Fibroblast of peridontal ligament (primary cell): ENCODE measurements around the gene ANKRD65.
A peak's percentile ranks its signal among the peaks of the same experiment; 100 is the strongest.
"Not testable (repeated sequence)": the region's sequence is repeated elsewhere in the genome, so short reads cannot be mapped to it uniquely, and the experiment has no call there.

Source experiments
- DNase-seq: peaks from one replicate; pipeline ENCODE4 v3.0.0-alpha.2; 2010; ENCODE audit errors: extremely low read depth

Gene ANKRD65

DNA sequence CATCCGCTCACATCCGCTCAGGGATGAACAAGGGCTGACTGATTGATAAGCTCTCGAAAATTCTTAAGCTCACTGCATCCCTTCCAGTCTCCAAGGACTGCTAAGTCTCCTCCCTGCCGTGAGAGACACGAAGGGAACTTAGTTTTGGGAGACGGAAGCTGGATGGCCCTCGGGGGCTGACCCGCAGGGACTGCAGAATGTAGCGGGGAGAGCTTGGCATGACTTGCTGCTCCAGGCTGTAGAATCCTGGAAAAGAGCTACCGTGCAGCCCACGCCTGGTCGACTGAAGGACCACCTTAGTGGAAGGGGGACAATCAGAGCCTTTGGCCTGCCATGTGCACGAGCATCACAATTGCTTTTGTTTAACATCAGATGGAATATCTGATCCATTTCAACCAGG, 5.3 kb downstream of the ANKRD65 start:
- no peak for DNase-seq

DNA sequence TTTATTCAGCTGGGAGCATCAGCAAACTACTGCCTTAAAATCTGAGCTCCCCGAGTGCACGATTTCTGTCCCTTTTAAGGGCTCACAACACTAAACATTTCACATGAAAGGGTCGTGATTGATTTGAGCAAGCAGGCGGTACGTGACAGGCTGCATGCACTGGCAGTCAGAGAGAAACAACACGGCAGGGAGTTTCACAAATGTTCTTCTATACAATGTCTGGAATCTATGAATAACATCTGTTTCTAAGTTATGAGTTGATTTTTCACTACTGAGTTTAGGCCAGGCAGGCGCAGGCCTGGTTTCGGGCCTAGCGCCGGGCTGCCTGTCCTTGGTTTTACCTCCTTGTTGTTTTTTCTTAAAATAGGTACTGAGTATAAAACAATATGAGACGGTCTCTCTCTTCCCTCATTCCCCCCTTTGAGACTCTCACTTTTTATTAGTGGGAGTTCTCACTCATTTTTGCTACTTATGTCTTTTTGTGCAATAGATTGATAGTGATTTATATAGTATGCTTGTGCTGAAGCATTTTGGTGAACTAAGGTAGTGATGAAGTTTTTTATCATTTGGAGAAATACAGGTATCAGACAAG, 8.7 kb downstream of the ANKRD65 start:
- not testable (repeated sequence) for DNase-seq

DNA sequence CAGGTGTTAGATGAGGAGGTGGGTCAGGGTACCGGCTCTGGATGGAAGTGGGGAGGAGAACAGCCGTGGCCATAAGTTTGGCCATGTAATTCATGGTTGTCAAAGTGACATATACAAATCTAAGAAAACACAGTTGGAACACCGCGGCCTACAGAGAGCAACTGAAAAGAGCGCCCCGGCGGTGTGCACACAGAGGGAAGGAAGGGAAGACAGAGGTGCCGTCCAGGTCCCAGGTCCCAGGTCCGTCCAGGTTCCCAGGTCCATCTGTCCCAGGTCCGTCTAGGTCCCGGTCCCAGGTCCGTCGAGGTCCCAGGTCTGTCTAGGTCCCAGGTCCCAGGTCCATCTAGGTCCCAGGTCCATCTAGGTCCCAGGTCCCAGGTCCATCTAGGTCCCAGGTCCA, 9.4 kb downstream of the ANKRD65 start:
- DNase-seq = no peak

DNA sequence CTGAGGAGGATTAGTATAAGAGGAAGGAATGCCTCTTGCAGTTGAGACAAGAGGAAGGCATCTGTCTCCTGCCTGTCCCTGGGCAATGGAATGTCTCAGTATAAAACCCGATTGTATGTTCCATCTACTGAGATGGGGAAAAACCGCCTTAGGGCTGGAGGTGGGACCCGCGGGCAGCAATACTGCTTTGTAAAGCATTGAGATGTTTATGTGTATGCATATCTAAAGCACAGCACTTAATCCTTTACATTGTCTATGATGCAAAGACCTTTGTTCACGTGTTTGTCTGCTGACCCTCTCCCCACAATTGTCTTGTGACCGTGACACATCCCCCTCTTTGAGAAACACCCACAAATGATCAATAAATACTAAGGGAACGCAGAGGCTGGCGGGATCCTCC, 10.8 kb downstream of the ANKRD65 start:
- DNase-seq = not testable (repeated sequence)

DNA sequence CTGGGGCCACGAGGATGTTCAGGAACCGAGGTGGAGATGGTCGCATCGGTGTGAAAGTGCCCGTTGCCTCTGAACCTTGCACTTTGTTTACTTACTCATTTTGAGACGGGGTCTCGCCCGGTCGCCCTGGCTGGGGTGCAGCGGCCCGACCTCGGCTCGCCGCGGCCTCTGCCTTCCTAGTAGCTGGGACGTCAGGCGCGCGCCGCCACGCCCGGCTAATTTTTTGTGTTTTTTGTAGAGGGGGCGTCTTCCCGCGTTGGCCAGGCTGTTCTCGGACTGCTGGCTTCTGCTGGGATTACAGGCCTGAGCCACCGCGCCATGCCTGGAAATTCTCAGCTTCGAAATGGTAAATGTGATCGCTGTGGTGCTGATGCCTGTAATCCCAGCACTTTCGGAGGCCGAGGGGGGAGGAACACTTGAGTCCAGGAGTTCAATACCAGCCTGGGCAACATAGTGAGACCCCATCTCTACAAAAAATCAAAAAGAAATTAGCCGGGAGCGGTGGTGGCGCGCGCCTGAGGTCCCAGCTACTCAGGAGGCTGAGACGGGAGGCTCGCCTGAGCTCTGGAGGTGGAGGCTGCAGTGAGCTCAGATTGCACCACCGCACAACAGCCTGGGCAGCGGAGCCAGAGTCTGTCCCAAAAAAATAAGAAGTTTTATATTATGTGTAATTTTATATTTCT, 13.3 kb downstream of the ANKRD65 start:
- DNase-seq = peak; percentile 45

DNA sequence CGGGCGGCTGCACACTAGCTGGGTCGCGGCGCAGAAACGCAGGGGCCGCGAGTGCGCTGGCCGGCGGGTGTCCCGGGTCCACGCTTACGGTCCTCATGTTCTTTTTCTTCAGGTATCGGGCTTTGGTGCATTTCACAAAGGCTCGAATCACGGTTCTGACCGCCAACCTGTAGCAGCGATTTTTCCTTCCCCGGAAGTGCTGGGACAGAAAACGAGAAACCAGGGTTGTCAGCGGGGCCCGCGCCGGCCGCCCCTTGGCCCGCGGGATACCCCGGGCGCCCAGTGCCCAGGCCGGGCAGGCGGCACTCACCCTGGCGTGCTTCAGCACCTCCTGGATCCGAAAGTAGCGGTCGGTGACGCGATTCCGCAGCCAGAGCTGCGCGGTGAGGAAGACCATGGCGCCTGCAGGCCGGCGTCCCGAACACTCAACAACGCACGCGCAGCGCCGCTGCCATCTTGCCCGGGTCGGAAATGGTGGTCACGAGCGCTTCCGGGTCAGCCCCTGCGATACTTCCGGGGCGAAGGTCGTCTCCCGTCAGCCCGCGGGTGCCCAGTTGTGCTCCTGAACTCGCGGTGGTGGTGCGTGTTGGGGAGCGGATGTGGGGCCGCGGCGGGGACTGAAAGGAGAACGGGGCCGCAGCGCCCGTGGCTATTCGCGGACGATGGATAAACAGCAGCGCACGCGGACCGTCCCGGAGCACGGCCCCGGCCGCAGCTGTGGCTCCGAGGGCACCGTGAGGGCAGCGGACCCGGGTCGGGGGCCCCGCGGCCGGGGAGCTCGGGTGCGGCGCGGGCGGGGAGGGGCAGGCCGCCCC, 14.0 kb downstream of the ANKRD65 start, which contains the start of gene MRPL20:
TSS of gene MRPL20 (minus strand) at position 473 of the 815 bp plus-strand sequence. CDS start at position 397, 76 bp downstream.
- peak; percentile 82 for DNase-seq

DNA sequence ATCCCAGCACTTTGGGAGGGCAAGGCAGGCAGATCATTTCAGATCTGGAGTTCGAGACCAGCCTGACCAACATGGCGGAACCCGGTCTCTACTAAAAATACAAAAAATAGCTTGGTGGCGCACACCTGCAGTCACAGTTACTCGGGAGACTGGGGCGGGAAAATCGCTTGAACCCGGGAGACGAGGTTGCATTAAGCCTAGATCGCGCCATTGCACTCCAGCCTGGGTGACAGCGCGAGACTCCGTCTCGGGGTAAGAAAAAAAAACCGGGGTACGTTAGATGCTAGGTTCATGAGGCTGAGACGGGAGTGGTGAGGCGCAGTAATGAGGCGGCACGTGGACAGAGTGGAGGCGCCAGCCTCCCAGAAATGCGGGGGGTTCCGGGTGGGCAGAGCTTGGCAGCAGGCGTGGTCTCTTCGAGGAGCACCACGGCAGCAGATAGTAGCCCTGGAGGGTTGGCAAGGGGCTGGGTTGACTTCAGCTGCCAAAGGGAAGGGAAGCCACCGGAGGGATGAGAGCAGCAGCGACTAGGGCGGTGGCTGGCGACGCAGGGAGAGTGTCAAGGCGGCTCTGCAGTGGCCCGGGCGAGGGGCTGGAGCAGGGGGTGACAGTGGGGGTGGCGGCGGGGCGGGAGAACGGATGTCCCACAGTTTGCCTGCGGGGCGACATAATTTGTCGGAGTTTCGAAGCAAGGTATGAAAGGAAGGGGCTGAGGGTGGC, 14.8 kb downstream of the ANKRD65 start:
- no peak for DNase-seq

DNA sequence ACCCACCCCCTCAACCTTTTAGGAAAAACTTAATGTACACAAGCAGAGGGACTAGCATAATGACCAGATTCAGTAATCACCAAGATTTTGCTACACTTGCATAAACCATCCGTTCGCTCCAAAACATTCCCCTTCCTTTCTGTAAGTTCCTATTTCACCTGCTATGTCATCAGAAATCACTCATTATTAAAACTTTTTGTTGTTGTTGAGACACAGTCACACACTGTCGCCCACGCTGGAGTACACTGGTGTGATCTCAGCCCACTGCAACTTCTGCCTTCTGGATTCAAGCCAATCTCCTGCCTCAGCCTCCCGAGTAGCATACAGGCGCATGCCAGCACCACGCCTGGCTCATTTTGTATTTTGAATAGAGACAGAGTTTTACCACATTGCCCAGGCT, 17.4 kb downstream of the ANKRD65 start:
- DNase-seq = no peak

DNA sequence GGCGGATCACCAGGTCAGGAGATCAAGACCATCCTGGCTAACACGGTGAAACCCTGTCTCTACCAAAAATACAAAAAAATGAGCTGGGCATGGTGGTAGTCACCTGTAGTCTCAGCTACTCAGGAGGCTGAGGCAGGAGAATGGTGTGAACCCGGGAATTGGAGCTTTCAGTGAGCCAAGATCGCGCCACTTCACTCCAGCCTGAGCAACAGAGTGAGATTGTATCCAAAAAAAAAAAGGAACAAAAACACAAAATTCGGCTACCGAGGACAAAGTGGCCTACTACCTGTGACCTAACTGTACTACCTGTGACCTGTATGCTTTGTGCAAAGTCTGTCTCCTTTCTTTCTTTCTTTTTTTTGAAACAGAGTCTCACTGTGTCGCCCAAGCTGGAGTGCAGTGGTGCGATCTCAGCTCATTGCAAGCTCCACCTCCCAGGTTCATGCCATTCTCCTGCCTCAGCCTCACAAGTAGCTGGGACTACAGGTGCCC, 18.1 kb downstream of the ANKRD65 start:
- DNase-seq = not testable (repeated sequence)

DNA sequence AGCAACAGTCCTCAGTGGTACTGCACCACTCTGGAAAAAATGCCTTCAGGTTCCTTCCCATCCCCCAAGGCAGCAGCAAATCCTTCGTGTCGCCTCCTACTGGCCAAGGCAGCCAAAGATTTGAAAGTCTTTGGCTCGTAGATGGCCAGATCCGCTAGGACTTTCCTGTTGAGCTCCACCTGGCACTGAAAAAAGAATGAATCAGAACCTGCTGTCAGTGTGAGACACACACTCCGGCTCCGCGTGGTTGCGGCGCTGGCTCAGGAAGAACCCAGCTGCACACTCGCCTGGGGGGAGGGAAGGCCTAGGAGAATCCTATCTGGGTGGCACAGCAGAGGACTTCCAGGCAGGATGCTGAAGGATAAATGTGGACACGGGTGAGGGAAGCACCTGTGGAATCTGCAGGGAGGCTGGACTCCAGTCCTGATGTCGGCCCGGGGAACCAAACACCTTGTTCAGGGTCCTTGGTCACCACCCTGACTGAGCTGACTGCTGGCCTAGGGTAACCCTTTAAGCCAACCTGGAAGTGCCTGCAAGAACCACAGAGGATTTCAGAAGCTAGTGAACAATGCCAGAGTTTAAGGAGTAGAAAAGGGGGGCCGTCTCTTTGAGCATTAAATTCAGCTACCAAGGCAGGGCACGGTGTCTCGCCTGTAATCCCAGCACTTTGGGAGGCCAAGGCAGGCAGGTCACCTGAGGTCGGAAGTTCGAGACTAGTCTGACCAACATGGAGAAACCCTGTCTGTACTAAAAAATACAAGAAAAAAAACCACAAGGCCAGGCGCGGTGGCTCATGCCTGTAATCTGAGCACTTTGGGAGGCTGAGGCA, 18.8 kb downstream of the ANKRD65 start:
- peak; percentile 60 for DNase-seq

DNA sequence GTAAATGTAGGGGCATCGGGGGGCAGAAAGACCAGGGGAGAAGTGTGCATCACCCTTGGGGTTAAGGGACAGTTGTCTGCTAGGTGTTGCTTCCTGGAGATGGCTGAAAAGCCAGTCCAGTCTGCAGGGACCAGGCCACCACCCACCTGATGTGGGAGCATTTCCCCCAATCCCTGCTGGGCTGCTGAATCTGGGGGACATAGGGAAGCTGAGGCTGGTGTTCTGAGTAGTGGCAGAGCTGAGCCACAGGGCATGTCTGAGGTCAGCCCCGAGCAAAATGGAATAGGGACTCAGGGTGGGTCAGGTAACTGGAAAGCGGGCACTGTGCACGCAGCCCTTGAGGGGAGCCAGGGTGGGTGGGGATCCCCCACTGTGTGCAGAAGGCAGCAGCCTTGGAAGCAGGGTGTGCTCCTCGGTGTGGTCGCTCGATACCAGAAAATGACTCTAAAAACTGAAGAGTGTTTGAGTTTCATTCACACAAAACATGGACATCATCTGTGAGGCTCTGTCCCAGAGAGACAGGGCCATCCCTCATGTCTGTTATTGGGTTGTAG, 19.5 kb downstream of the ANKRD65 start:
- no peak for DNase-seq

DNA sequence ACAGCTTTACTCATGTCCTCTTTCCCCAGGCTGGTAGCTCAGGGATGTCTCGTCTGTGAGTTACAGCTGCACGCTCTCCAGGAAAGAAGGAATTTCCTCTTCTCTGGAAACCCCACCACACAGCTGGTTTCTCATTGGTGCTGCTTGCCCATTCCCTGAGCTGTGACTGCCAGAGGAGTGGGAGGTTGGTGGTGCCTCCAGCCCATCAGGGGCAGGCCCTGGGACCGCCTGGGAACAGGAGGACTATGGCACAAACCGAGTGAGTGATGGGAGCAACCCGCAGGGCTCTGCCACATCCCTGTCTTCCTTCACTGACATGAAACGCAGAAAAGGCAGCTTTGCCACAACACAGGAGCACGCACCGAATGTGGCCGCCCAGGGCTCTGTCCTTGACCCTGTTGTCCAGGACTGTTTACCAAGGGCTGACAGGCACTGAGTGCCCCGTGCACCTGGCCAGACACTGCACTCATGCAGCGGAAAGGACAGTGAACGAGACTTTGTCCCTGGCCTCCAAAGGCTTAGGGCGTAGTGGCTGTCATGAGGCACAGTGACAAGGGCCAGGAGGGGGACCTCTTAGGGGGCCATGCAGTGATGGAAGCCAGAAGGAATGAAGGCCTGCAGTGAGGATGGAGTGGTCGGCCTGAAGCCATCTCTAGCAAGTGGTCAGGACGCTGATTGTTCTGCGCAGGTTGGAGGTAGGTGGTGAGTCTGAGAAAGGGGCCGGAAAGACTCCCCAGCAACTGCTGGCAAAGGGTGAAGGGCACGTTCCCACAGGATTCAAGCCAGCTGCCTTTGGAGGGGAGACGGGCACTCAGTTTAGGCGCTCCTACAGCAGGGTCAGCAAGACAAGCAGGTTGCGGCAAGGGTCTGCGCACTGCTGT, 20.3 kb downstream of the ANKRD65 start:
- no peak for DNase-seq

DNA sequence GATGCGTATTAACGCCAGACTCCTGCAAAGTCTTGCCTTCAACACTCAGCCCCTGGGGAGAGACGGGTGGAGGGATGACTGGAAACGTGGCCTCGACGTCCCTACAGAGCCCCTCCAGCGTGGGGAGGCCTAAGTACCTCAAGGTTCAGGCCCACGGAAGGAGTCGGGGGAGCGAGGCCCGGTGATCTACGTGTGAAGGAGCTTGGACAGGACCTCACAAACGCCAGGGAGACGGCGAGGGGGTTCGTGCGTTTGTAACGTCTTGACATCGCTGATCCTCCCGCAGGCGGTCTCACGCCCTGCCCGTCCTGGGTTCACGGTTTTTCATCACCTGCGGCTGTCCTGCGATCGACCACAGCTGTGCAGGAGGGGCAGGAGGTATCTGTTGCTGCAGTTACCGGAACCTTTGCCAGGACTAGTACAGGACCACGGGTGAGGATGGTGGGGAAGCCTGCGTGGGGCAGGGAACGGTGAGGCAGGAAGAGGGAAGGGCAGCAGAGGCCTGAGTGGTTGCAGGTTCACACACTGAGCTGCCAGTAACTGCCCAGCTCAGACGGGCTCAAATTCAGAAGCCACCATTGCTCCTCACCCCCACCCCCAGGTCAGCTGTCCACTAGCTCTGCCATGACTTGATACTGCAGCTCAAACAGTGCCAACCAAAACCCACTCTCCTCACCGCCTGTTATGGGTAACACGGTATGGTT, 21.1 kb downstream of the ANKRD65 start:
- peak; percentile 28 for DNase-seq

DNA sequence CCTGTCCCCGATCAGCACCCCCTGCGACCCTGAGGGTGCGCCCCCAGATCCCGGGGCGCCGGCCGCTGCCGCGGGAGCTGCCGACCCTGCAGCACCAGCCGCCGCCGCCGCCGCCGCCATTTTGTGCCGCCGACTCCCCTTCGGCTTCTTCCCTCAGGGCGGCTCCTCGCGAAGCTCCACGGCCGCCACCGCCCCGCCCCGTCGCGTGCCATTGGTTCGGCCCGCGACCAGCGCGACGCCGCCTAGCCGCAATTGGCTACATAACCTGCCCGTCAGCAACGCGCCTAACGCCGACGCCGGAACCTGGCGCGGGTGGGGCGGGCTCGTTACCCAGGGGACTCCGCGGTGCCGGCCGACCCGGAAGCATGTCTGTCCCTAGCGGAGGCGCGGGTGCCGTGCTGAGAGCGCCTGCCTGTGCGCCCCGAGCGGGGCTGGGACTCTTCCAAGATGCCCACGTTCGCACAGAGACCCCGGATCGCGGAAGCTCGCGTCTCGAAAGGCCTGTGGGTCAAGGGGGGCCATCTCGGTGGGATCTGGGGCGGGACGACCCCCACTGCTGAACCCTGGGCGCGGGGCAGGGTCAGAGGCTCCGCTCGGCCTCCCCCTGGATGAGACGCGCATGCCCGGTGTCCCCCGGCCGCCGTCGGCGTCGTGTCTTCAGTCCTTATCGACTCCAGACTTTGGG, 21.7 kb downstream of the ANKRD65 start, which contains the start of gene CCNL2:
TSS of gene CCNL2 (minus strand) at position 149 of the 685 bp plus-strand sequence. CDS start at position 120, 29 bp downstream.
- peak; percentile 97 for DNase-seq

DNA sequence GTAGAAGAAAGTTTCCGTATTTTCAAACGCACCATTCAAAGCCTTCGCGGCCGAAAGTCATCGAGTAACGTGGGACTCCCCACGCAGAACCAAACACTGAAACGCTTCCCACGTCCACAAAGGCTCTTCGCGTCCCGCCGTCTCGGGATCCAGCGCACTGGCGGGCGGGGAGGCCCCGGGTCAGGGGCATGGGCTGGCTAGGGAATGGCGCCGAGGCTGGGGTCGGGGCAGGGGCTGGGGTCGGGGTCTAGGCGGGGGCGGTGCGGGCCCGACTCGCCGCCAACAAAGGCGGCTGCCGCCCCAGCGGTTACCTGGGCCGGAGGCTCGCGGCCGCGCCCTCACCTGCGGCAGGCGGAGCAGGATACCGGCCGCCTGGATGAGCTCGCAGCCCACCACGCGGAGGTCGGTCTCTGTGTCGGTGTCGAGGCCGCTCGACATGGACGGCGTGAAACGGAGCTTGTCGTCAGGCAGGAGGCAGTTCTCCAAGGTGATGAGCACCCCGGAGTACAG, 22.3 kb downstream of the ANKRD65 start:
- no peak for DNase-seq

DNA sequence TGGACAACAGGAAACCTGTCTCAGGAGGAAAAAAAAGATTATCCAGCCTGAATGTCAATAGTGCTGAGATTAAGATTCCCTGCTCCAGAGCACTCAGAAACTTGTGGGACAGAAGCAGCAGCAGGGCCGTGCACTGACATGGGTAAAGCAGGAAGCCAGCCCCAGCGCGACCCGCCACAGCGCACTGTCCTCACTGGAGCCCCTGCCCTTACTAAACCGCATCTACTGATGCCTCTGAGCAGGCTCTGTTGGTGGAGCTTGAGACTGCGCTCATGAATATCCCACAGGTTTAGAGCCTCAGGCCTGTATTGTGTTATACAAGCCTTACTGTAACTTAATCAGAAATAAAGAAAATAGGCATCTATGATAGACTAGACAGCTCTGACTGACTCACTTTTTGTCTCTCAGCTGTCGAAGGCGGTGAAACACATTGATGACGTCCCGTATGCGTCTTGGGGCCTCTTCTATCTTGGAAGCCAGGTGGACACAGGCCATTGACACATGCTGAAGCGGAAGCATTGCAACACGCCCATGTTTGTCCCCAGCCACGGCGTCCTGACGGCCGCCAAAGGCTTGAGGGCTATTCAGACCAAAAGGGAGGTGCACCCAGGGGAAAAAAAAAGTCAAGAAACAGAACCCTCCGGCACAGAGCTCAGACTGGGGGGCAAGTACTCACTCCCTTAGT, 23.1 kb downstream of the ANKRD65 start:
- DNase-seq = peak; percentile 21

DNA sequence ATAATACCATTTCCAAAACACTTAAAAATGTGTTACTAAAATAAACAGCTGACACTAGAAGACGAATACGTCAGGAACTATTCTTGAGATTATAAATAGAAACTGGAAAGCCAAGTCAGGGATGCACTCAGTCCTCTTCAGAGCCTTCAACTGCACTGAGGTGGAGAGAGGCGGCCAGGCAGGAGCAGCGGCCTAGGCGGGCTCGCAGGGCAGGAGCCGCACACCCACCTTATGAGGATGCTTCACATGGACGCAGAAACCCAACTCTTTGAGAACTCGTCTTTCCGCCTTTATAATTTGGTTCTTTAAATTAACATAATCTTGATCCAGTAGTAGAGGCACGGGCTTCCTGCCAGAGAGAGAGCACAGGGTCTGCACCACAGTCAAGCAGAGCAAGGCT, 25.9 kb downstream of the ANKRD65 start:
- DNase-seq = no peak
